HepG2 (cell line): ENCODE measurements around the gene SLC35A2. TPM values are rescaled to one million over a fixed set of nuclear protein-coding genes. Genes with fewer than 3 reads are reported as not detected.
A peak's percentile ranks its signal among the peaks of the same experiment; 100 is the strongest.

Source experiments
- ATAC-seq: fragments of 200-7000 bp; cut with Tn5 transposase; 3 replicates; pipeline ENCODE4 v1.9.1; 2020; ENCODE audit warnings: mild to moderate bottlenecking, moderate library complexity
- BruUV-seq: library from RNA; stranded (reverse); fragments of 400-500 nt; replicated peaks from 2 replicates; lab custom pipeline; 2021; lab: Mats Ljungman, UMichigan
- CTCF ChIA-PET: fragments of 300-600 bp; formaldehyde crosslinking; extraction: SDS; loops from one replicate; lab custom pipeline; 2021; ENCODE audit warnings: low total read pairs, inconsistent platforms, low intra/inter-chr PET ratio; lab: Yijun Ruan, JAX
- POLR2A ChIA-PET: fragments of 350-600 bp; sonication (Branson Sonifier 250); formaldehyde crosslinking; loops from one replicate; lab custom pipeline; 2020; ENCODE audit warnings: antibody characterized with exemption, inconsistent platforms; lab: Yijun Ruan, JAX
- DNase-seq: peaks from one replicate; pipeline ENCODE4 v3.0.0-alpha.2; 2015; ENCODE audit warnings: low spot score
- FAIRE-seq: peaks from 3 replicates; lab custom pipeline; 2011; peaks lifted over from hg19 to GRCh38; lab: Jason Lieb, UNC
- H2AFZ ChIP-seq: one replicate; pipeline ENCODE4 v1.6.1; 2011; ENCODE audit warnings: low read length, inconsistent platforms
- H3K27ac ChIP-seq: fragments of 300-600 bp; 3 replicates; pipeline ENCODE4 v1.8.0; 2011; ENCODE audit warnings: mixed run types, mild to moderate bottlenecking, mixed read lengths, low read length, inconsistent platforms; ENCODE audit not compliant: insufficient read depth; ENCODE audit errors: extremely low read length
- H3K27me3 ChIP-seq, 2 experiments: fragments of 200-600 bp in 1 of 2; 2 replicates in 1 of 2; 3 replicates in 1 of 2; pipeline versions ENCODE4 v1.6.0 to v1.8.0; 2011; ENCODE audit warnings: low read length in 2 of 2, mild to moderate bottlenecking in 2 of 2, moderate library complexity in 2 of 2, inconsistent platforms in 1 of 2; ENCODE audit not compliant: insufficient read depth in 2 of 2, control insufficient read depth in 1 of 2
- H3K36me3 ChIP-seq, 2 experiments: fragments of 200-600 bp in 1 of 2; replicated peaks in 1 of 2; 2 replicates in 1 of 2; 3 replicates in 1 of 2; pipeline versions ENCODE4 v1.5.1 to v1.8.0; 2011; ENCODE audit warnings: low read length in 2 of 2, inconsistent platforms in 1 of 2; ENCODE audit not compliant: insufficient read depth in 2 of 2, control insufficient read depth in 1 of 2
- H3K4me1 ChIP-seq: 2 replicates; pipeline ENCODE4 v1.5.1; 2012; ENCODE audit warnings: low read length, inconsistent platforms; ENCODE audit not compliant: insufficient read depth
- H3K4me2 ChIP-seq: 2 replicates; pipeline ENCODE4 v1.6.0; 2011; ENCODE audit warnings: low read depth, low read length, inconsistent platforms
- H3K4me3 ChIP-seq, 3 experiments: fragments of 200-600 bp in 1 of 3; sonication (generic), shearing (Covaris generic) in 1 of 3; replicated peaks in 1 of 3; 2 replicates each; pipeline ENCODE4 v1.5.1; 2011 to 2016; ENCODE audit warnings: low read length in 3 of 3, inconsistent platforms in 2 of 3, low read depth in 2 of 3, mild to moderate bottlenecking in 2 of 3, control low read depth in 1 of 3, mixed read lengths in 1 of 3; ENCODE audit not compliant: insufficient read depth in 1 of 3
- H3K79me2 ChIP-seq: one replicate; pipeline ENCODE4 v1.6.1; 2011; ENCODE audit warnings: low read length, inconsistent platforms; ENCODE audit not compliant: insufficient read depth
- H3K9ac ChIP-seq: 2 replicates; pipeline ENCODE4 v1.6.0; 2011; ENCODE audit warnings: mild to moderate bottlenecking, low read depth, low read length, inconsistent platforms; ENCODE audit not compliant: insufficient read depth
- H3K9me3 ChIP-seq: 2 replicates; pipeline ENCODE4 v1.5.1; 2012; ENCODE audit warnings: mild to moderate bottlenecking, low read length
- H4K20me1 ChIP-seq: 2 replicates; pipeline ENCODE4 v1.6.0; 2011; ENCODE audit warnings: inconsistent platforms, mild to moderate bottlenecking, low read length, moderate library complexity; ENCODE audit not compliant: insufficient read depth
- ARNT ChIP-seq: fragments of 450-650 bp; IDR thresholded peaks from 2 replicates; pipeline ENCODE4 v1.6.1; 2017
- CTCF ChIP-seq: sonication (generic); formaldehyde crosslinking; IDR thresholded peaks from 2 replicates; pipeline ENCODE4 v1.5.0; 2020; ENCODE audit warnings: mild to moderate bottlenecking, missing genetic modification reagents, moderate library complexity
- ERF ChIP-seq: IDR thresholded peaks from 2 replicates; pipeline ENCODE4 v1.6.1; 2018; ENCODE audit warnings: missing biosample characterization, missing genetic modification reagents
- ISL2 ChIP-seq: sonication (generic); formaldehyde crosslinking; IDR thresholded peaks from 2 replicates; pipeline ENCODE4 v1.5.0; 2020; ENCODE audit warnings: missing genetic modification reagents
- KLF16 ChIP-seq, 2 experiments: sonication (generic) in 1 of 2; formaldehyde crosslinking in 1 of 2; IDR thresholded peaks; 2 replicates each; pipeline versions ENCODE4 v1.6.1 to v1.8.0; 2016 to 2023; ENCODE audit warnings: missing genetic modification reagents in 2 of 2, missing compliant biosample characterization in 1 of 2
- MTF2 ChIP-seq: sonication (generic); formaldehyde crosslinking; IDR thresholded peaks from 2 replicates; pipeline ENCODE4 v1.5.0; 2020; ENCODE audit warnings: missing genetic modification reagents, borderline replicate concordance
- ZNF3 ChIP-seq: IDR thresholded peaks from 2 replicates; pipeline ENCODE4 v1.7.0; 2017; ENCODE audit warnings: inconsistent platforms
- ZNF646 ChIP-seq: sonication (generic); formaldehyde crosslinking; IDR thresholded peaks from 2 replicates; pipeline ENCODE4 v1.9.0; 2021; ENCODE audit warnings: mild to moderate bottlenecking, missing genetic modification reagents
- ZSCAN29 ChIP-seq: sonication (generic); formaldehyde crosslinking; conservative IDR thresholded peaks from 2 replicates; pipeline ENCODE4 v1.4.0; 2020; ENCODE audit warnings: mild to moderate bottlenecking, missing genetic modification reagents
- WGBS: methylation state at CpG from one replicate; pipeline ENCODE4 v1.1.6; 2017; ENCODE audit warnings: low lambda C conversion rate; 5-methylcytosine and 5-hydroxymethylcytosine counted together
- in situ Hi-C: cut with HindIII; loops from 2 replicates; pipeline ENCODE4 v1.10.0; 2017; ENCODE audit warnings: low pct_unique_long_range_greater_than_20kb; ENCODE audit not compliant: extremely low pct_ligation_motif_present
- intact Hi-C: fragments of 100-400 bp; cut with micrococcal nuclease; formaldehyde crosslinking; loops from one replicate; pipeline ENCODE4 v1.10.0; 2022; ENCODE audit not compliant: unreplicated experiment
- polyA plus RNA-seq, 8 experiments: library from polyadenylated mRNA; depleted of rRNA in 3 of 8; stranded (reverse) in 7 of 8; unstranded in 1 of 8; fragments of >200 nt; fragmentation: Illumina TruSeq in 4 of 8; extraction: Trizol in 4 of 8; gene quantifications; 2 replicates each; pipeline versions ENCODE4 v1.2.1 to v1.2.3, GENCODE V29; 2011 to 2016; ENCODE audit warnings: low read depth in 4 of 8, missing spikeins in 1 of 8, mixed read lengths in 1 of 8; ENCODE audit not compliant: insufficient read depth in 1 of 8
- total RNA-seq, 5 experiments: library from RNA; depleted of rRNA; stranded (reverse); fragments of >200 nt; fragmentation: Illumina TruSeq; extraction: Trizol; gene quantifications; 2 replicates each; pipeline ENCODE4 v1.2.3, GENCODE V29; 2016; ENCODE audit warnings: low read depth in 1 of 5

The SLC35A2 gene
- total and polyA plus RNA-seq, 2 of the 13 experiments (the other 11 are each of a cell fraction or from before 2014, with no cell fraction given), result 32.1 to 40.8 TPM

- no peak for DNase-seq
- 88% methylated on average over 7 of the region's 9 CpGs for WGBS
- TF ChIP-seq CTCF (CRISPR knock-in tag) (peak; percentile 19), ERF (CRISPR knock-in tag) (no peak)
- in situ Hi-C loops, result no loop called here
- ATAC-seq, result no peak
- Histone ChIP-seq H3K36me3 (peaks cover 8 to 28% of the 10 kb centered on the region in 2 experiments; a peak in 4 of 5 replicates), H4K20me1 (no peaks in the 10 kb centered on the region), H3K79me2 (peaks cover 18% of the 10 kb centered on the region), H2AFZ (no peak overlapping the region), H3K4me3 (no peak overlapping the region), H3K4me1 (peaks cover 20% of the 10 kb centered on the region), H3K9ac (no peak overlapping the region), H3K27me3 (no peaks in the 10 kb centered on the region), H3K9me3 (no peaks in the 10 kb centered on the region), H3K27ac (no peak overlapping the region), H3K4me2 (no peak overlapping the region)
- CTCF ChIA-PET, result no interaction called here
- POLR2A ChIA-PET, result no interaction called here
- no TSS peak for BruUV-seq
- intact Hi-C loops, result no loop called here
- FAIRE-seq, result no peak
Observed at GRCh38 chrX:48937054-48937907, 25.8 kb upstream of the SLC35A2 start.

GRCh38 chrX:48936429-48937053, 25.1 kb upstream of the SLC35A2 start:
- BruUV-seq, result no TSS peak
- Histone ChIP-seq H3K9me3 (no peaks in the 10 kb centered on the region), H3K27ac (no peak overlapping the region), H3K4me2 (no peak overlapping the region), H3K27me3 (no peaks in the 10 kb centered on the region), H3K79me2 (peaks cover 18% of the 10 kb centered on the region), H3K9ac (no peak overlapping the region), H2AFZ (no peak overlapping the region), H3K4me1 (peaks cover 13% of the 10 kb centered on the region), H3K4me3 (no peak overlapping the region), H3K36me3 (peaks cover 8 to 28% of the 10 kb centered on the region in 2 experiments; a peak in 4 of 5 replicates), H4K20me1 (no peaks in the 10 kb centered on the region)
- DNase-seq, result no peak
- POLR2A ChIA-PET, result no interaction called here
- CTCF ChIA-PET, result no interaction called here
- 97% methylated on average over 7 of the region's 8 CpGs for WGBS
- in situ Hi-C loops, result no loop called here
- intact Hi-C loops, result no loop called here
- no peak for ATAC-seq
- FAIRE-seq, result no peak
- TF ChIP-seq MTF2 (CRISPR knock-in tag) (no peak), ARNT (no peak), KLF16 (CRISPR knock-in tag; IDR thresholded peaks at IDR 0.05) (no peak), ZNF646 (CRISPR knock-in tag) (no peak), ZSCAN29 (no peak), ISL2 (CRISPR knock-in tag) (no peak), ZNF3 (CRISPR knock-in tag) (no peak)
